ENCODE data around the gene QTRT2. TPM values are rescaled to one million over a fixed set of nuclear protein-coding genes. Genes with fewer than 3 reads are reported as not detected.

QTRT2 gene
- total RNA-seq, 1 experiment from 2014 or later = 84.1 TPM

GRCh38 chr3:114022145-114022802, 34.3 kb upstream of the QTRT2 start:
- no CpG with 5 or more reads among the region's 4 CpGs for WGBS (ENCODE audit: extremely low coverage, insufficient read length, low lambda C conversion rate)
- Histone ChIP-seq H4K5ac (ENCODE audit: insufficient read length, low read depth, low read length) (no peak overlapping the region), H2BK5ac (ENCODE audit: insufficient read length, low read length) (no peak overlapping the region), H4K20me1 (ENCODE audit: control insufficient read depth, insufficient read depth, insufficient read length) (no peaks in the 10 kb centered on the region), H4K91ac (ENCODE audit: insufficient read length, low read depth, low read length) (no peak overlapping the region), H3K27ac (ENCODE audit: insufficient read length, low read depth, low read length) (no peak overlapping the region), H3K14ac (ENCODE audit: insufficient read depth, low read length) (no peak overlapping the region), H2BK120ac (ENCODE audit: low read depth, low read length, poor library complexity, severe bottlenecking) (no peak overlapping the region), H3K79me1 (ENCODE audit: insufficient read depth, low read depth, low read length, poor library complexity, severe bottlenecking) (no peaks in the 10 kb centered on the region), H3K4me2 (ENCODE audit: insufficient read depth, insufficient read length, low read length) (no peak overlapping the region), H3K18ac (ENCODE audit: insufficient read length, low read depth, low read length) (no peak overlapping the region), H3T11ph (ENCODE audit: low read length) (no peak overlapping the region), H2BK20ac (ENCODE audit: low read depth, low read length, poor library complexity, severe bottlenecking) (no peak overlapping the region), H3K23ac (ENCODE audit: insufficient read length, low read depth, low read length) (no peak overlapping the region), H2AK5ac (ENCODE audit: insufficient read length, low read length) (no peak overlapping the region), H3K23me2 (ENCODE audit: insufficient read length, low read depth, low read length, poor library complexity, severe bottlenecking) (no peaks in the 10 kb centered on the region), H3K4me1 (ENCODE audit: insufficient read depth, low read length) (no peaks in the 10 kb centered on the region), H3K9ac (ENCODE audit: extremely low read depth, insufficient read length, low read length) (no peak overlapping the region), H2BK12ac (ENCODE audit: insufficient read length, low read depth, low read length) (no peak overlapping the region), H3K9me3 (ENCODE audit: control insufficient read depth, low read depth, low read length) (no peaks in the 10 kb centered on the region), H4K8ac (replicated peaks; ENCODE audit: insufficient read length, low read depth, low read length) (no peak overlapping the region), H3K27me3 (ENCODE audit: insufficient read depth, low read length) (no peaks in the 10 kb centered on the region), H2BK15ac (ENCODE audit: low read depth, low read length) (no peak overlapping the region), H3K56ac (ENCODE audit: insufficient read length, low read depth, low read length) (no peak overlapping the region), H2AFZ (ENCODE audit: low read length) (no peak overlapping the region), H3K4ac (ENCODE audit: low read depth, low read length) (no peak overlapping the region), H3K79me2 (ENCODE audit: insufficient read depth, low read length) (no peaks in the 10 kb centered on the region)
- TF ChIP-seq CTCF (conservative IDR thresholded peaks at IDR 0.05) = no peak
- Mint-ChIP-seq H3K4me3 (no peak overlapping the region), H3K36me3 (ENCODE audit: insufficient read depth in 1 of 3, low read depth in 3 of 3) (no peaks in the 10 kb centered on the region), H3K27me3 (ENCODE audit: low read depth) (no peaks in the 10 kb centered on the region), H3K4me1 (peaks cover 6% of the 10 kb centered on the region in 2 experiments; a peak in 3 of 4 replicates), H3K27ac (no peak overlapping the region), H3K9me3 (no peaks in the 10 kb centered on the region)
- DNase-seq = no peak

All from H9 (cell line).